Activated naive CD4-positive, alpha-beta T cell treated with anti-CD3 and anti-CD28 coated beads, Interleukin-2, amount 50 U/mL, for 24 hours (primary cell): ENCODE measurements around the gene GRSF1.
A peak's percentile ranks its signal among the peaks of the same experiment; 100 is the strongest.
"Not testable (repeated sequence)": the region's sequence is repeated elsewhere in the genome, so short reads cannot be mapped to it uniquely, and the experiment has no call there.

Experiments
- H3K27ac Mint-ChIP-seq: one replicate; pipeline ENCODE4 v1.8.0; 2021; ENCODE audit warnings: mild to moderate bottlenecking, mixed read lengths
- H3K27me3 Mint-ChIP-seq: one replicate; pipeline ENCODE4 v1.8.0; 2021; ENCODE audit warnings: mixed read lengths
- H3K36me3 Mint-ChIP-seq: one replicate; pipeline ENCODE4 v1.8.0; 2021; ENCODE audit warnings: mixed read lengths
- H3K4me1 Mint-ChIP-seq: one replicate; pipeline ENCODE4 v1.8.0; 2021; ENCODE audit warnings: mixed read lengths
- H3K4me3 Mint-ChIP-seq: one replicate; pipeline ENCODE4 v1.8.0; 2021; ENCODE audit warnings: mild to moderate bottlenecking, mixed read lengths
- H3K9me3 Mint-ChIP-seq: one replicate; pipeline ENCODE4 v1.8.0; 2021; ENCODE audit warnings: mixed read lengths

GRSF1 gene

GRCh38 chr4:70802928-70803580 is 36.6 kb downstream of the GRSF1 start:
- Mint-ChIP-seq H3K4me1 (peaks cover 19% of the 10 kb centered on the region), H3K27ac (no peak overlapping the region), H3K36me3 (no peaks in the 10 kb centered on the region), H3K9me3 (no peaks in the 10 kb centered on the region), H3K4me3 (no peak overlapping the region), H3K27me3 (no peaks in the 10 kb centered on the region)

GRCh38 chr4:70801265-70801809 is 38.4 kb downstream of the GRSF1 start:
- no peaks in the 10 kb centered on the region for H3K27me3 Mint-ChIP-seq
- H3K36me3 Mint-ChIP-seq, result peaks cover 4% of the 10 kb centered on the region
- peaks cover 19% of the 10 kb centered on the region for H3K4me1 Mint-ChIP-seq
- no peaks in the 10 kb centered on the region for H3K9me3 Mint-ChIP-seq
- H3K4me3 Mint-ChIP-seq, result no peak overlapping the region
- peak overlapping the region; percentile 71 for H3K27ac Mint-ChIP-seq

DNA sequence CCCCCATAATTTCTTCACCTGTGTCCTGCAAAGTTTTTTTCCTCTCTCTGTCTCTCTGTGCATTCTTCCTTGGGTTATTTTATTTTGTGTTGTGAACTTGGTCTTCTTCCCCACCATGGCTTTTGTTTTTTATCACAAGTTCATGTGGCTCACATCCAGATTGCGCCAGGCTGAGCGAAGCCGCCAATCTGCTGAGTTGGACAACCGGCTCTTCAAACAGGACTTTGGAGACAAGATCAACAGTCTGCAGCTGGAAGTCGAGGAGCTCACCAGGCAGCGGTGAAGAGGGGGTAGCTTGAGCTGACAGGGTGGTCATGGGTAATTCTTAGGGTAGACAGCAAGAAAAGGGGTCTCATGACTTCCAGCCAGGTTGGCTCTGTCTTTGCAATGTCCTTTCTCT is 46.1 kb downstream of the GRSF1 start:
- H3K4me3 Mint-ChIP-seq, result no peak overlapping the region
- H3K9me3 Mint-ChIP-seq, result no peaks in the 10 kb centered on the region
- no peak overlapping the region for H3K27ac Mint-ChIP-seq
- H3K4me1 Mint-ChIP-seq, result no peaks in the 10 kb centered on the region
- no peaks in the 10 kb centered on the region for H3K27me3 Mint-ChIP-seq
- H3K36me3 Mint-ChIP-seq, result peaks cover 14% of the 10 kb centered on the region

GRCh38 chr4:70788733-70789132 is 51.0 kb downstream of the GRSF1 start:
- Mint-ChIP-seq H3K27ac (no peak overlapping the region), H3K27me3 (no peaks in the 10 kb centered on the region), H3K4me1 (no peaks in the 10 kb centered on the region), H3K9me3 (no peaks in the 10 kb centered on the region), H3K4me3 (no peak overlapping the region), H3K36me3 (peaks cover 10% of the 10 kb centered on the region)

- Mint-ChIP-seq H3K4me3 (no peak overlapping the region), H3K27me3 (no peaks in the 10 kb centered on the region), H3K4me1 (no peaks in the 10 kb centered on the region), H3K9me3 (no peaks in the 10 kb centered on the region), H3K27ac (no peak overlapping the region), H3K36me3 (peaks cover 6% of the 10 kb centered on the region)
These were observed 52.2 kb downstream of the GRSF1 start for GRCh38 chr4:70787496-70787895.

DNA sequence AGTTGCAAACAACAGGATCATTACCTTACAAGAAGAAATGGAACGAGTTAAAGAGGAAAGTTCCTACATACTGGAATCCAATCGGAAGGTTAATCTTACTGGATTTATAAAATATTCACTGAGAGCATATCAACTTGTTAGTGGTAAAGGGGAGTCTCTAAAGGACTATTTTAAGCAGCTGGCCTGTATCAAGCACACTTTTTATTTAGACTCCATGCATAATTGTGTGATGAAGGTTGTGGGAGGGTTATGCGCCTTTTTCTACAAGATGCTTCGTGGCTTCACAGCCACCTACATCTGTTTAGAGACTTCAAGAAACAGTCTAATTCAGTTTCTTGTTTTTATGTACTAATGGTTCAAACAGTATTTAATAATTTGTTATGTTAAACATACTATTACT is 56.6 kb downstream of the GRSF1 start:
- Mint-ChIP-seq H3K36me3 (peaks cover 5% of the 10 kb centered on the region), H3K27me3 (no peaks in the 10 kb centered on the region), H3K9me3 (no peaks in the 10 kb centered on the region), H3K27ac (no peak overlapping the region), H3K4me3 (no peak overlapping the region), H3K4me1 (no peaks in the 10 kb centered on the region)

DNA sequence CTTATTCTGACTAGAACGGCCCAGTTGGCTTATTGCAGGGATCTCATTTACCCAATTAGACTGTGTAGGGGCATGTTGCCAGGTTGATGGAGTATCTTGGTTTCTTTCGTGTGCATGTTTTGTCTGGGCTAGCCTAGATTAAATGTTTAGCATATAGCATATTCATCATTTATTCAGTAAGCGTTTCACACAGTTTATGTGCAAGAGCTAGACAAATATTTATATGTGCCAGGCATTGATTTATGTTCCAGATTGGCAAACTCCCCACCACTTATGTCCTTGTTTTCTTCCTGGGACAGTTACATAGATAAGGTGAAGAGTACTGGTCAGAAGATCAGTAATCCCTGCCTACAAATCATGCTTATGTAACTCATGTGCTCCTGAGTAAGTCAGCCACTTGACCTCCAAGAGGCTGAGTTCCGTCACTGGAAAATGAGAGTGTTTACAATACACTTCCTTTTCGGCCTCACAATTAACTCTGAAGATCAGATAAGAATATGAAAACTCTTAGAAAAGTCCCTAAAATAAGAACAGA is 60.7 kb downstream of the GRSF1 start:
- Mint-ChIP-seq H3K4me3 (no peak overlapping the region), H3K9me3 (no peaks in the 10 kb centered on the region), H3K36me3 (peaks cover 2% of the 10 kb centered on the region), H3K27me3 (no peaks in the 10 kb centered on the region), H3K4me1 (no peaks in the 10 kb centered on the region), H3K27ac (no peak overlapping the region)

- Mint-ChIP-seq H3K27ac (no peak overlapping the region), H3K36me3 (peaks cover 8% of the 10 kb centered on the region), H3K4me3 (no peak overlapping the region), H3K4me1 (no peaks in the 10 kb centered on the region), H3K27me3 (no peaks in the 10 kb centered on the region), H3K9me3 (no peaks in the 10 kb centered on the region)
These were observed 66.6 kb downstream of the GRSF1 start for GRCh38 chr4:70772929-70773555.

DNA sequence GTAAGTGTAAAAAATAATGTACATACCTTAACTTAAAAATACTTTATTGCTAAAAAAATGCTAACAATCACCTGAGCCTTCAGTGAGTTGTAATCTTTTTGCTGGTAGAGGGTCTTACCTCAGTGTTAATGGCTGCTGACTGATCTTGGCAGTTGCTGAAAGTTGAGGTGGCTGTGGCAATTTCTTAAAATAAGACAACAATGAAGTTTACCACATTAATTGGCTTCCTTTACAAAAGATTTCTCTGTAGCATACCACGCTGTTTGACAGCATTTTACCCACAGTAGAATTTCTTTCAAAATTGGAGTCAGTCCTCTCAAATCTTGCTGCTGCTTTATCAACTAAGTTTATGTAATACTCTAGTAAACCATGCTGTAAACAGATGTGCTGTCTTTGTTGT is 70.3 kb downstream of the GRSF1 start:
- peaks cover 13% of the 10 kb centered on the region for H3K36me3 Mint-ChIP-seq
- H3K27me3 Mint-ChIP-seq, H3K4me1 Mint-ChIP-seq, H3K27ac Mint-ChIP-seq, H3K9me3 Mint-ChIP-seq, H3K4me3 Mint-ChIP-seq: not testable (repeated sequence)

DNA sequence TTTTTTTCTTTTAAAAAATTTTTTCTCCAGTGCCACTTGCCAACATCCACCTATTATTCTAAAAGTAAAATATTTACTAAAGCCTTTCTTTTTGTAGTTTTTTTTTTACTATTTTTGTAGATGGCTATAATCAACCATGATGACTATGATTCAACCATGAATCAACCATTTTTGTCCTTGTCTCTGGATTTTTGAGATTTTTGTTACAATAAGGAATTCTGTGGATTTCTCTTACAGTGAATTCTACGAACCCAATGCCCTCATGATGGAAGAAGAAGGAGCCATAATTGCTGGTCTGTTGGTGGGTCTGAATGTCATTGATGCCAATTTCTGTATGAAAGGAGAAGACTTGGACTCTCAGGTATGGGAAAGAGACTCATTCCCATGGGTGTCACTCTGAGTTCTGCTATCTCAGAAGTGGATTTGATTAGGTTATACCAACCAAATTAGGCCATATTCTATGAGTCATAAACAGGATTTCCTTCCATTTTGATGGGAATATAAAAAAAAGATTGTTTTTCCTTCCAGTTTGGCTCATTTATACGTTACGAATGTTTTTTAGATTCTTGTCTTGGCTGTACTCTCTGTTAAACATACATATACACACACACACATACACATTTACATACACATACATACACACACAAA is 71.3 kb downstream of the GRSF1 start:
- H3K36me3 Mint-ChIP-seq, result peaks cover 20% of the 10 kb centered on the region
- no peaks in the 10 kb centered on the region for H3K9me3 Mint-ChIP-seq
- no peaks in the 10 kb centered on the region for H3K4me1 Mint-ChIP-seq
- H3K27me3 Mint-ChIP-seq, result no peaks in the 10 kb centered on the region
- H3K4me3 Mint-ChIP-seq, result no peak overlapping the region
- no peak overlapping the region for H3K27ac Mint-ChIP-seq
